ENCODE results near the gene GPC3.

DNA sequence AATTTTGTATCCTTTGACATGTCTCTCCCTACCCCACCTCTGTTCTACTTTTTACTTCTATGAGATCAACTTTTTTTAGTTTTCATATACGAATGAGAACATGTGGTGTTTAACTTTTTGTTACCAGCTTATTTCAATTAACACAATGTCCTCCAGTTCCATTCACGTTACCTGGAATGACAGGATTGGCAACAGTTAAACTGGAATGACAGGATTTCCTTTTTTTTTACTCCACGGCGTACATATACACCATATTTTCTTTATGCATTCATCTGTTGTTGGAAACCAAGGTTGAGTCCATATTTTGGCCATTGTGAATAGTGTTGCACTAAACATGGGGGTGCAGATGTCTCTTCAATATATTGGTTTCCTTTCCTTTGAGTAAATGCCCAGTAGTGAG lies 398.3 kb downstream of the GPC3 start:
- TF ChIP-seq EZH2 (IDR thresholded peaks at IDR 0.05; ENCODE audit: borderline replicate concordance, low read depth, low read length, poor library complexity, severe bottlenecking) (no peak), CTCF (conservative IDR thresholded peaks at IDR 0.05; ENCODE audit: low read depth, low read length) (no peak)
